Osteocyte (in vitro differentiated cells): ENCODE data around the gene CASP10. TPM values are rescaled to one million over a fixed set of nuclear protein-coding genes. Genes with fewer than 3 reads are reported as not detected.
A peak's percentile ranks its signal among the peaks of the same experiment; 100 is the strongest.
"Not testable (repeated sequence)": the region's sequence is repeated elsewhere in the genome, so short reads cannot be mapped to it uniquely, and the experiment has no call there.

Experiments used
- DNase-seq: peaks from one replicate; pipeline ENCODE4 v3.0.0; 2021; ENCODE audit warnings: mixed read lengths; ENCODE audit not compliant: unreplicated experiment; ENCODE audit errors: extremely low spot score
- H3K27ac Mint-ChIP-seq: one replicate; pipeline ENCODE4 v1.8.0; 2021; ENCODE audit warnings: mild to moderate bottlenecking, mixed read lengths; ENCODE audit not compliant: unreplicated experiment
- H3K27me3 Mint-ChIP-seq: one replicate; pipeline ENCODE4 v1.8.0; 2021; ENCODE audit warnings: mixed read lengths; ENCODE audit not compliant: unreplicated experiment
- H3K36me3 Mint-ChIP-seq: one replicate; pipeline ENCODE4 v1.8.0; 2021; ENCODE audit warnings: mixed read lengths; ENCODE audit not compliant: unreplicated experiment
- H3K4me1 Mint-ChIP-seq: one replicate; pipeline ENCODE4 v1.8.0; 2021; ENCODE audit warnings: mixed read lengths; ENCODE audit not compliant: unreplicated experiment
- H3K4me3 Mint-ChIP-seq: one replicate; pipeline ENCODE4 v1.8.0; 2021; ENCODE audit warnings: mild to moderate bottlenecking, moderate library complexity, mixed read lengths; ENCODE audit not compliant: unreplicated experiment
- H3K9me3 Mint-ChIP-seq: one replicate; pipeline ENCODE4 v1.8.0; 2021; ENCODE audit warnings: mixed read lengths; ENCODE audit not compliant: unreplicated experiment
- CTCF ChIP-seq: fragments of 200-600 bp; sonication (generic); IDR thresholded peaks from 2 replicates; pipeline ENCODE4 v1.5.0; 2021; ENCODE audit warnings: antibody characterized with exemption, mild to moderate bottlenecking, moderate library complexity
- total RNA-seq: library from RNA; stranded (reverse); gene quantifications from 2 replicates; pipeline ENCODE4 v1.2.1, GENCODE V29; 2021

The CASP10 gene
- total RNA-seq, 1 donor from 2014 or later, result 0.35 TPM

GRCh38 chr2:201233812-201234662 lies 51.1 kb downstream of the CASP10 start:
- Mint-ChIP-seq H3K4me1 (peaks cover 25% of the 10 kb centered on the region), H3K9me3 (no peaks in the 10 kb centered on the region), H3K27me3 (no peaks in the 10 kb centered on the region), H3K4me3 (no peak overlapping the region), H3K27ac (no peak overlapping the region), H3K36me3 (no peaks in the 10 kb centered on the region)
- no peak for TF ChIP-seq CTCF
- no peak for DNase-seq

DNA sequence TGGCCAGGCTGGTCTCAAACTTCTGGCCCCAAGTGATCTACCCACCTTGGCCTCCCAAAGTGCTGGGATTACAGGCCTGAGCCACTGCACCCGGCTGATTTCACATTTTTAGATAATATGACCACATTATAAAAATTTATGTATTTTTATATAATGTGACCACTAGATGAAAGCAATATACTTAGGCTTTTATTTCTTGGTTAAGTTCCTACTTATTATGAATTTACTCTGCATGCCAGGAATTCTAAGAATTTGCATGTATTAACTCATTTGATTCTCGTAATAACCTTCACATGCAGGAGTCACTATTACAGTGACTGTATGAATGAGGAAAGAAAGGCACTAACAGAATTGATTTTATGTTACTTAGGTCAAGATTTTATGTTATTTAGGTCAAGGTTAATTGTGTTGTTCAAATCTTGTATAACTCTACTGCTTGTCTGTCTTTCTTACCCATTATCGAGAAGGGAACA lies 51.8 kb downstream of the CASP10 start:
- Mint-ChIP-seq H3K36me3 (no peaks in the 10 kb centered on the region), H3K4me3 (no peak overlapping the region), H3K27ac (no peak overlapping the region), H3K27me3 (no peaks in the 10 kb centered on the region), H3K4me1 (peaks cover 25% of the 10 kb centered on the region), H3K9me3 (no peaks in the 10 kb centered on the region)
- TF ChIP-seq CTCF, result no peak
- no peak for DNase-seq

DNA sequence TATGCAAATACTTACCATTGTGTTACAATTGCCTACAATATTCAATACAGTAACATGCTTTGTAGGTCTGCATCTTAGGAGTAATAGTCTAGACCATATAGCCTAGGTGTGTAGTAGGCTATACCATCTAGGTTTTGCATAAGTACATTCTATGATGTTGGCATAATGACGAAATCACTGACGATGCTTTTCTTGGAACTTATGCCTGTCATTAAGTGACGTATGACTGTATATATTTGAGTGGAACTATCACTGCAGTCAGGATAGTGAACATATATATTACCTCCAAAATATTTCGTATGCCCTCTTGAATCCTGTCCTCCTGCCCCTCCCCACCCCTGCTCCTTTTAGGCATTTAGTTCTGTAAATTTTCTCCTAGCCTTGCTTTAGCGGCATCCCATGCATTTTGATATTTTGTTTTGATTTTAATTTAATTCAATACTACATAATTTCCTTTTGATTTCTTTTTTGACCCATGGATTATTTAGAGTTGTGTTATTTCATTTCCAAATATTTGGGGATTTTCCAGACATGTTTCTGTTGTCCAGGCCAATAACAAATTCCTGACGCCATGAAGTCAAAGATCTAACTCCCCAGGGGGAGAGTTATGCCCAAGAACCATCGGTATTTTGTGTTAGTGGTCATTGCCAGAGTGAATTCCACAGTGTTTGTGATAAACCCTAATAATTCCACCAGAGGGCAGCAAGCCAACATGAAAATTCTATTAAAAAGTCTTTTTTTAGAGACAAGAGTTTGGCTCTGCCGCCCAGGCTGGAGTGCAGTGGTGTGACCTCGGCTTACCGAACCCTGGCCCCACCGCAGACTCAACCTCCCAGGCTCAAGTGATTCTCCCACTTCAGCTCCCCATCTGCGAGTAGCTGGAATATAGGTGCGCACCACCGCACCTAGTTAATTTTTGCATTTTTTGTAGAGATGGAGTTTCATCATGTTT lies 53.2 kb downstream of the CASP10 start:
- no peaks in the 10 kb centered on the region for H3K9me3 Mint-ChIP-seq
- H3K4me1 Mint-ChIP-seq, result peaks cover 25% of the 10 kb centered on the region
- TF ChIP-seq CTCF, result peak; percentile 75
- H3K27ac Mint-ChIP-seq, result peak overlapping the region; percentile 63
- no peaks in the 10 kb centered on the region for H3K36me3 Mint-ChIP-seq
- H3K27me3 Mint-ChIP-seq, result no peaks in the 10 kb centered on the region
- no peak overlapping the region for H3K4me3 Mint-ChIP-seq
- no peak for DNase-seq

- DNase-seq, result no peak
- TF ChIP-seq CTCF, result no peak
- Mint-ChIP-seq H3K27me3 (no peaks in the 10 kb centered on the region), H3K36me3 (no peaks in the 10 kb centered on the region), H3K27ac (no peak overlapping the region), H3K9me3 (peaks cover 9% of the 10 kb centered on the region), H3K4me3 (no peak overlapping the region), H3K4me1 (peaks cover 16% of the 10 kb centered on the region)
Observed at GRCh38 chr2:201237486-201238123, 54.7 kb downstream of the CASP10 start.

GRCh38 chr2:201239167-201239935 lies 56.4 kb downstream of the CASP10 start:
- not testable (repeated sequence) for H3K9me3 Mint-ChIP-seq, DNase-seq, H3K36me3 Mint-ChIP-seq, H3K4me3 Mint-ChIP-seq, H3K27ac Mint-ChIP-seq, H3K27me3 Mint-ChIP-seq
- H3K4me1 Mint-ChIP-seq, result peaks cover 14% of the 10 kb centered on the region
